ENCODE measurements around the gene EVA1B. TPM values are rescaled to one million over a fixed set of nuclear protein-coding genes. Genes with fewer than 3 reads are reported as not detected.
A peak's percentile ranks its signal among the peaks of the same experiment; 100 is the strongest.

EVA1B gene
- polyA plus RNA-seq, 2 of the 4 experiments (the other 2 are of a cell fraction), result 2.9 to 8.5 TPM

DNA sequence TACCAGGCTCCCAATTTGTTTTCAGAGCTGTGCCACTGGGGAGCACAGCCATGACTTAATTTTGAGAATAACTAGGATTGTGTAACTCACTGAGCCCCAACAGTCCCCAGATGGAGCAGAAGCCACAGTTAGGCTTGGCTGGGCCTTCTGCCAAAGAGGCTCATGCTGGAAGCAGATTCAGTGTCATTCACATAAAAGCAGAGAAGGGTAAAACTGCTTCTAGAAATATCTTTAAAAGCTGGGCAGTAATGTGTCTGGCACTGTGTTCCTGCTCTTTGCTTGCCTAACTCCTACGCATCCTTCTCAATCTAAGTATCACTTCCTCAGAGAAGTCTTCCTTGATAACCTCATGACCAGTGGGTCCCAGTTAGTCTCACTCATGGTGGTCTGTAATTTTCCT, 41.9 kb upstream of the EVA1B start:
- FAIRE-seq (no peak), ATAC-seq (no peak), DNase-seq (ENCODE audit: low read depth in 1 of 2, low spot score in 1 of 2) (no peak)
- Histone ChIP-seq H3K4me2 (no peak overlapping the region), H3K9me3 (no peaks in the 10 kb centered on the region), H3K4me1 (peaks cover 13% of the 10 kb centered on the region), H3K27ac (peak overlapping the region in 1 of 2 experiments; percentile 10; a peak in 1 of 6 replicates), H3K4me3 (no peak overlapping the region)
- CTCF ChIA-PET, result interaction anchor here (1.1 to 5.8 kb wide), 2 partner anchors 17 to 21 kb away, joined by 3 to 201 read pairs; no protein-coding TSS in a partner anchor
- POLR2A ChIA-PET, result no interaction called here
- TF ChIP-seq ESRRA (IDR thresholded peaks at IDR 0.05; ENCODE audit: borderline replicate concordance, low read length), result no peak
- TF ChIP-seq EP300 (IDR thresholded peaks at IDR 0.05), result no peak
- no peak for TF ChIP-seq RFX5 (IDR thresholded peaks at IDR 0.05)
- no peak for TF ChIP-seq EHMT2 (IDR thresholded peaks at IDR 0.05; ENCODE audit: low read depth)
- no peak for TF ChIP-seq ZFP36 (IDR thresholded peaks at IDR 0.05; ENCODE audit: borderline replicate concordance, partially characterized antibody)
- TF ChIP-seq JUNB (IDR thresholded peaks at IDR 0.05), result no peak
- no peak for TF ChIP-seq JUN (IDR thresholded peaks at IDR 0.05)
- no peak for TF ChIP-seq NFE2L2 (conservative IDR thresholded peaks at IDR 0.05; ENCODE audit: low read length)
- TF ChIP-seq CHD4 (IDR thresholded peaks at IDR 0.05; ENCODE audit: borderline replicate concordance), result no peak
- no peak for TF ChIP-seq RARB (CRISPR knock-in tag; IDR thresholded peaks at IDR 0.05)
- TF ChIP-seq HOXB5 (CRISPR knock-in tag; IDR thresholded peaks at IDR 0.05), result no peak
- no peak for TF ChIP-seq CHD2 (IDR thresholded peaks at IDR 0.05; ENCODE audit: low read length, partially characterized antibody)
- TF ChIP-seq GATA3 (IDR thresholded peaks at IDR 0.05; ENCODE audit: borderline replicate concordance), result no peak
- no peak for TF ChIP-seq BHLHE40 (IDR thresholded peaks at IDR 0.05; ENCODE audit: low read depth, low read length)
- TF ChIP-seq E2F6 (IDR thresholded peaks at IDR 0.05; ENCODE audit: borderline replicate concordance, low read depth), result no peak
- WGBS (ENCODE audit: missing lambda C conversion rate), result 95% methylated on average over 1 of the region's 1 CpG

DNA sequence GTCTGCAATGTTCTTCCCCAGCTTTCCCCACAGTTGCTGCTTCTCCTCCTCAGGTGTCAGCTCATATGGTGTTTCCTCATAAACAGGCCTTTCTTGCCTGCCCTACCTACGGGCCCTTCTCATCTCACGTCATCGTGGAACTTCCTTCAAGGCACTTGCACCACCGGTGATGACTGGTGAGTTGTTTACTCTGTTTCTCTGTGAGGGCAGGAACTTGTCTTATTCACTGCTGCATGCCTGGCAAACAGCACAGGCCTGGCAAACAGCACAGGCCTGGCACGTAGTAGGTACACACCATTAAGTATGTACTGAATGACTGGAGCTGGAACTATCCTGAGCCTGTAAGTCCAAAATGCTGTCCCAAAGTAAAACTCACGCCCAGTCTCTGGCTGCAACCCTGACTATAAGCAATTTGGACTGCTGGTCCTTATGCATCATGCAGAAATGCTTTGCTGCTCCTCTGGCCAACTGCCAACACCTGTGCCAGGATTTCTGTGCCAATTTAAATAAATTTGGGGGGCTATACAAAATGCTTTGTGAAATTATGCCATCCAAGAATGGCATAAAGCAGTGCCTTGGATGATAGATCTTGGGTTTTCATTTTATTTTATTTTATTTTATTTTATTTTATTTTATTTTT, 36.6 kb upstream of the EVA1B start:
- ATAC-seq (no peak), FAIRE-seq (no peak), DNase-seq (ENCODE audit: low read depth in 1 of 2, low spot score in 1 of 2) (no peak)
- ChIA-PET POLR2A (no interaction called here), CTCF (interaction anchor here (1.5 to 3.0 kb wide), 5 partner anchors 9 to 210 kb away, joined by 5 to 17 read pairs (median 8); no protein-coding TSS in a partner anchor)
- Histone ChIP-seq H3K9me3 (no peaks in the 10 kb centered on the region), H3K4me1 (peaks cover 5% of the 10 kb centered on the region; the same call in 1 of the 3 replicates), H3K4me3 (no peak overlapping the region), H3K4me2 (no peak overlapping the region), H3K27ac (no peak overlapping the region)
- 68% methylated on average over 5 of the region's 6 CpGs for WGBS (ENCODE audit: missing lambda C conversion rate)
- TF ChIP-seq USF2 (IDR thresholded peaks at IDR 0.05) (no peak), PHF8 (IDR thresholded peaks at IDR 0.05; ENCODE audit: borderline replicate concordance, low read depth) (no peak)
- TF ChIP-seq, protein P1, sequence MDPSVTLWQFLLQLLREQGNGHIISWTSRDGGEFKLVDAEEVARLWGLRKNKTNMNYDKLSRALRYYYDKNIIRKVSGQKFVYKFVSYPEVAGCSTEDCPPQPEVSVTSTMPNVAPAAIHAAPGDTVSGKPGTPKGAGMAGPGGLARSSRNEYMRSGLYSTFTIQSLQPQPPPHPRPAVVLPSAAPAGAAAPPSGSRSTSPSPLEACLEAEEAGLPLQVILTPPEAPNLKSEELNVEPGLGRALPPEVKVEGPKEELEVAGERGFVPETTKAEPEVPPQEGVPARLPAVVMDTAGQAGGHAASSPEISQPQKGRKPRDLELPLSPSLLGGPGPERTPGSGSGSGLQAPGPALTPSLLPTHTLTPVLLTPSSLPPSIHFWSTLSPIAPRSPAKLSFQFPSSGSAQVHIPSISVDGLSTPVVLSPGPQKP (IDR thresholded peaks at IDR 0.05; ENCODE audit: low read depth, low read length), result no peak

GRCh38 chr1:36359383-36359782, 35.9 kb upstream of the EVA1B start:
- FAIRE-seq, result no peak
- Histone ChIP-seq H3K4me2 (no peak overlapping the region), H3K4me3 (no peak overlapping the region), H3K4me1 (peaks cover 5% of the 10 kb centered on the region; the same call in 1 of the 3 replicates), H3K9me3 (no peaks in the 10 kb centered on the region), H3K27ac (no peak overlapping the region)
- no peak for ATAC-seq
- WGBS (ENCODE audit: missing lambda C conversion rate), result 95% methylated on average over 5 of the region's 5 CpGs
- no peak for DNase-seq (ENCODE audit: low read depth in 1 of 2, low spot score in 1 of 2)
- POLR2A ChIA-PET, result no interaction called here
- TF ChIP-seq ZC3H11A (IDR thresholded peaks at IDR 0.05) (no peak), ZFP36 (IDR thresholded peaks at IDR 0.05; ENCODE audit: borderline replicate concordance, partially characterized antibody) (no peak), USF2 (IDR thresholded peaks at IDR 0.05) (no peak)
- CTCF ChIA-PET, result interaction anchor here (1.8 to 3.0 kb wide), 2 partner anchors 9 to 17 kb away, joined by 8 to 15 read pairs; no protein-coding TSS in a partner anchor
